ENCODE measurements around the gene CALM1. TPM values are rescaled to one million over a fixed set of nuclear protein-coding genes. Genes with fewer than 3 reads are reported as not detected.

The CALM1 gene
- 1,432 TPM for total RNA-seq

DNA sequence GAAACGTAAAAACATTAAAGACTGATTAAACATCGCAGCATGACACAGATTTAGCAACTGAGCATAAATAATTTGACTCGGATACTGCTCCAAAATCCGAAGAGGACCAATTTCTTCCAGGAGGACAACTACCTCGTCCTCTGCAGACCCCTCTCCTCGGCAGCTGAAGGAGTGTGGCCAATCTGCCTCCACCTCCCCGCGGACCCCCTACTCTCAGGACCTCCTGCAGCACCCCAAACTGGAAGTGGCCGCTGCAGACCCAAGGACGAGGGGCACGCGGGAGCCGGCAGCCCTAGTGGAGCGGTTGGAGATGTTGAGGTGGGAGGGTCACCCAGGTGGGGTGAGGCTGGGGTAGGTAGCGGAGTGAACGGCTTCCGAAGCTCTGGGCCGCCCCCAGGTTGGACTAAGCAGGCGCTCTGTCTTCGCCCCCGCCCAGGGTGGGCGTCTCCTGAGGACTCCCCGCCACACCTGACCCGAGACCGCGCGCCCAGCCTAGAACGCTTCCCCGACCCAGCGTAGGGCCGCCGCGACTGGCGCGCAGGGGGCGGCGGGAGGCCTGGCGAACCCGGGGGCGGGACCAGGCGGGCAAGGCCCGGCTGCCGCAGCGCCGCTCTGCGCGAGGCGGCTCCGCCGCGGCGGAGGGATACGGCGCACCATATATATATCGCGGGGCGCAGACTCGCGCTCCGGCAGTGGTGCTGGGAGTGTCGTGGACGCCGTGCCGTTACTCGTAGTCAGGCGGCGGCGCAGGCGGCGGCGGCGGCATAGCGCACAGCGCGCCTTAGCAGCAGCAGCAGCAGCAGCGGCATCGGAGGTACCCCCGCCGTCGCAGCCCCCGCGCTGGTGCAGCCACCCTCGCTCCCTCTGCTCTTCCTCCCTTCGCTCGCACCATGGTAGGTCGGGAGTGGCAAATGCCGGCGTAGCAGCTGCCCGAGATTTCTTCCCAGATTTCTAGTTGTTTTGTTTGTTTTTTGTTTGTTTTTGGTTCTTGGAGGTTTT is at the start of gene CALM1:
Gene CALM1, plus strand, starts transcription at position 689 of the 999 bp plus-strand sequence. Its CDS starts 202 bp downstream, at position 891.
- no peak for FAIRE-seq

DNA sequence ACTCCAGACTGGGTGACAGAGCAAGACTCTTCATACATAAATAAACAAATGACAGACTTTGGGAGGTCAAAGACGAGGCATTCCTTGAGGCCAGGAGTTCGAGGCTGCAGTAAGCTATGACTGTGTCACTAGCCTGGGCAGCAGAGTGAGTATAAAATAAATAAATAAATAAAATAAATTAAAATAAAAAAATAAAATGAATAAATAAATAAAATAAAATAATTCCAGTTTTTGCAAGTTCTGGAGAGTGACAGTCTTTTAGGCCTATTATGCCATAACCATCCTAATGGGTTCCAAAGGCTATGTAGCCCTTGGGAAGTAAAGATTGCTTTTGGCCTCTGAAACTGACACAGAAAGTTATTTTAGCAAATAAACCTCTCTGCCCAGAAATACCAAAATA is 48.6 kb upstream of the CALM1 start:
- DNase-seq (ENCODE audit: low spot score in 2 of 2): no peak
- no peak for FAIRE-seq

More for the DNA sequence above, at the start of gene CALM1:
- peak; percentile 92 to 96 for DNase-seq (ENCODE audit: low spot score in 2 of 2)

DNA sequence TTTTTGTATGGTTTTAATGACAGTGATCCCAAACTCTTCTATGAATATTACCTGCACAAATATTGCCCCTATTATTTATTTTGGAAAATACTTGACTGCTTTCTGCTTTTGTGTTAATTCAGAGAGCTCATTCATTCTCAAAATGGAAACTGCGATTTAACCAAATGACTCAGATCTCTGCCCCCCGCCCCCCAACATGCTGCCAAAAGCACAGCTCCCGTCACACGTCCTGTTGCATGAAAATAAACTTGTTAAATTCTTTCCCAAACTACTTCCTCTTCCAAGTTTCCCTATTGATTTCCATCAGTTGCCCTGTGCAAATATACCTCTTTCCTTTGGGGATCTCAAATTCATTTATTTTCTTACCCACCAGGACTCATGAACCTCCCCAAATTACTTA is 47.1 kb upstream of the CALM1 start:
- FAIRE-seq (no peak), DNase-seq (ENCODE audit: low spot score in 2 of 2) (no peak)

DNA sequence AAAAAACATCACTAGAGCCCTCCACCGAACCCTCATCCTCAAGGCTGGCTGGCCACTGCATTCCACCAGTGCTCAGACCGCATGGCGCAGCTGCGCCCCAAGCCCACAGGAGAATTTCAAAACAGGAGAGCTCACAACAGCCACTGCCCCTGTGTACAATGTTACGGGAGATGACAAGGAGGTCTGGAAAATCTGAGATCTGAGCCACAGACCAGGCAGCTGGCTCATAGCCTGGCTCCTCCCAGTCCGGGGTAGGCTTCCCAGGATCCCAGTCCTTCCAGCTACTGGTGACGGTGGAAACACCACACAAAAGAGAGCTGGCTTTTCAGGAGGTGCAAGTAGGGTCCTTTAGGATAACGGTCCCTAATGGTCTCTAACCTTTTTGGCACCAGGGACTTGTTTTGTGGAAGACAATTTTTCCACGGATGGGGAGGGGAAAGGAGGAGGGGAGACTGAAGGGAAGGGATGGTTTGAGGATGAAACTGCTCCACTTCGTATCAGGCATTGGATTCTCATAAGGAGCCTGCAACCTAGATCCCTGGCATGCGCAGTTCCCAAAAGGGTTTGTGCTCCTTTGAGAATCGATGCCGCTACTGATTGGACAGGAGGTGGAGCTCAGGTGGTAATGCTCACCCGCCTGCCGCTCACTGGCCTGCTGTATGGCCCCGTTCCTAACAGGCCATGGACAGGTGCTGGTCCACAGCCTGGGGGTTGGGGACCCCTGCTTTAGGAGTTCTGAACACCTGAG is 42.1 kb upstream of the CALM1 start:
- DNase-seq (ENCODE audit: low spot score in 2 of 2): no peak
- no peak for FAIRE-seq

DNA sequence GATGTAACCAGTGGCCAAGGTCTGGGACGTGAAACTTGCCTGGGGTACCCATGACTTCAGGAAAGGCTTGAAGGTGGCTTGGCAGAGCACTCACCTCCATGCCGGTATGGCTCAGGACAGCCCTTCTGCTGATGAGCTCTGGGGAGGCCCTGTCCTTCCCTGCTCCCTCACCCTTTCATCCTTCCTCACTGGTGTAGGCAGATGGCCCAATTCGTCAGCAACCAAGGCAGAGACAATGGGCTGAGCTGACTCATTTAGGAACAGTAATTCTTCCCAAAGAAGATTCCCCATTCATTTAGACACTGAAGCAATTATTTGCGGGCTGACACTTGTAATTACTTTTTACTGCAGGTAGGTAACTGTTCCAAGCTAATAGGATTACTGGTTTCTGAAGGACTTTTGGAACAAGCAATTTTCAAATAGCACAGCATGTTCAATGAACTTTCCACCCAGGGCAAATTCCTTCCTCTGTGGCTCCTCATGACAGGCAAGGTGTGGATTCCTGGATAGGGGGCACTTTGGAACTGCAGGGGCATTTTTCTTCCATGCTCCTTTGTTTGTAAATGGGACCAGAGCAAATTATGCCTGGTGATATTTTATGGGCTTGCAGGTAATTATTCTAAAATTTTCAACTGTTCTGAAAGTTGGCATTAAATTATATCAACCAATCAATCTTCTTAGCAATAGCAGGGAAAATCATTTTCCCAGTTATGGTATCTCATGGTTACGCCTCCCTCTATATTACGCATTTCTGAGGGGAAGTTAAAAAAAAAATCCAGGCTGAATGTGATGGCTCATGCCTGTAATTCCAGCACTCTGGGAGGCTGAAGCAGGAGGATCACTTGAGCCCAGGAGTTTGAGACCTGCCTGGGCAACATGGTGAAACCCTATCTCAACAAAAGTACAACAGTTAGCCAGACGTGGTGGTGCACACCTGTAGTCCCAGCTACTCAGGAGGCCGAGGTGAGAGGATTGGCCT is 41.0 kb upstream of the CALM1 start:
- no peak for DNase-seq (ENCODE audit: low spot score in 2 of 2)
- no peak for FAIRE-seq

DNA sequence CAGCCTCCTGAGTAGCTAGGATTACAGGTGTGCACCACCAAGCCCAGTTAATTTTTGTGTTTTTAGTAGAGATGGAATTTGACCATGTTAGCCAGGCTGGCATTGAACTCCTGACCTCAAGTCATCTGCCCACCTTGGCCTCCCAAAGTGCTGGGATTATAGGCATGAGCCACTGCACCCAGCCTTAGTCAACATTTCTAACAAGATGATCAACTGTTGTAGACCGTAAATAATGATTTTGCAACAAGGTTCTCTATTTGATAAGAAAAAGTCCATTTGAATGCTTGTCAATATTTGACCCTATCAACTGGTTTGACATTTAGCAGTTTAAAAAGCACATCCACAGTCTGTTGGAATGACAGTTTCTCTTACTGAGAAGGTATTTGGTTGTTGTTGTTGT is 39.9 kb upstream of the CALM1 start:
- FAIRE-seq (no peak), DNase-seq (ENCODE audit: low spot score in 2 of 2) (no peak)

DNA sequence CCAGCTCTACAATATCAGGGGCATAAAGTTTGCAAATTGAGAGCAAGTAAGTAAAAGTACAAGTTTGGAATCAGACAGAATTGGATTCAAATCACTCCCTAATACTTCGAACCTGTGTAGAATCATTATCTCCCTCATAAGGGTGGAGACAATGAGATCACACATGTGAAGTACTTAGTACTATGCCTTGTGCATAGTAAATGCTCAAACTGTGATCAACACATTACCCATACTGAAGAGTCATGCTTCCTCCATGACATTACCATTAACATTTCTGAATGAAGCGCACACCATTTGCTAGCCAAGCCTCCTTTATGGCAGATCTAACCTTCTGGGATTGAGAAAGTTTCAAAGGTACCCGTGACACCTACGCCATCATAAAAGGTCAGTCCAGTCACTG is 38.5 kb upstream of the CALM1 start:
- FAIRE-seq (no peak), DNase-seq (ENCODE audit: low spot score in 2 of 2) (no peak)

DNA sequence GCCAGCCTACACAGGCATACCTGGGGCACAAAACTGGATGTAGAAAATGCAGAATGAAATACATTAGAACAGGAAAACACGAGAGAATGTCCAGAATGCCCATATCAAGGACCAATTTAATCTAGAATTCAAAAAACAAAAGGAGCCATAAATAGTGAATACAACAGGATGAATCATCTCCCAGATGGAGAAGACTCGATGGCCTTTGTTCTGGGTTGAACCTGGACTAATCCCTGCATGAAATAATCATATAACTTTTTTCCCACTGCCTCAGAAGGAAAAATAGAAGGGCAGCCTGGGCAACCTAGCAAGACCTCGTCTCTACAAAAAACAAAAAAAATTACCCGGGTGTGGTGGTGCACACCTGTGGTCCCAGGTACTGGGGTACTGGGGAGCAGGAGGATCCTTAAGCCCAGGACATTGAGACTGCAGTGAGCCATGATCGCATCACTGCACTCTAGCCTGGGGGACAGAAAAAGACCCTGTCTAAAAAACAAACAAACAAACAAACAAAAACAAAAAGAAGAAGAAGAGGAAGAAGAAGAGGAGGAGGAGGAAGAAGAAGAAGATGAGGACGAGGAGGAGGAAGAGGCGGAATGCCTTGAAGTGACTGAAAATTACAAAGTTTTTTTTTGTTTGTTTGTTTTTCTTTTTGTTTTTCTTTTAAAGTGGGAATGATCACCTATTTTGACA is 34.8 kb upstream of the CALM1 start:
- FAIRE-seq (no peak), DNase-seq (ENCODE audit: low spot score in 2 of 2) (no peak)

DNA sequence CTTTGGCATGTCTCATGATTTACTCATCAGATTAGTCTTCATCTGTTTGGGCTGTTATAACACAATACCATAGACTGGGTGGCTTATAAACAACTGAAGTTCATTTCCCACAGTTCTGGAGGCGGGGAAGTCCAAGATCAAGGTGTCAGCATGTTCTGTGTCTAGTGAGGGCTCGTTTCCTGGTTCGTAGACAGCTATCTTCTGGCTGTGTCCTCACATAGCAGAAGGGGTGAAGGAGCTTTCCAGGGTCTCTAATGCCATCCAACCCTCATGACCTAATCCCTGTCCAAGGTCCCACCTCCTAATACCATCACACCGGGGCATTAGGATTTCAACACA is 34.3 kb upstream of the CALM1 start:
- no peak for DNase-seq (ENCODE audit: low spot score in 2 of 2)
- FAIRE-seq: no peak

DNA sequence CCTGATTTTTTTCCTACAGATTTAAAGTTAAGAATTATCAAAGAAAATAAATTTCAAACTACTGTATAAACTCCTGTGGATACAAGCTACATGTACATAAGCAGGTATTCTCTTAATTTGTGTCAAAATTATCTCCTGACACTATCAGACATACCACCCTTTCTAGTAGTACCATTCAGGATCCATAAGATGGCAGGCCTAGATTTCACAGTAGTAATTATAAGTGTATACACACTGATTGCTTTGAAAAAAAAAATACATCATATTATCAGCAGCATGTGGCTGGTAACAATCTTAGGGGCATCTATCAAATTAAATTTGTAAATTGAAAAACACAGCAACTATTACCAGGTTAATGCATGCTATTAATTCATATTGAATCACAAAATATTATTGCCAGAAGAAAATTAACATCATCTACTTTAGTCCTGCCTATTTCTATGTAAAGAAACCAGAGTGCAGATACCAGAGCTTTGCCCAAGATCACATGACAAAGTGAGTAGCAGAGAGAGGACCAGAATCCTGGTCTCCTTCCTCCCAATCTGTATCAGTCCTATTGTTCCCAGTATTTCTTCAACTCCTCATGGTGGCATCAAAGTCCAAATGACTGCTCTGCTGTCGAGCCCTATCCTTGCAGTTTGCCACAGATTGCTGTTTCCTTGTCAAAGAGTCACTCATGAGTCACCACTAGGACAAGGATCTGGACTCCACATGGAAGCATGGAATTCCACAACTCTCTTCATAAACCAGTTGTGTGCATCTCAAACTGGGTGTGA is 27.7 kb upstream of the CALM1 start:
- DNase-seq (ENCODE audit: low spot score in 2 of 2): no peak
- FAIRE-seq: peak; percentile 53

DNA sequence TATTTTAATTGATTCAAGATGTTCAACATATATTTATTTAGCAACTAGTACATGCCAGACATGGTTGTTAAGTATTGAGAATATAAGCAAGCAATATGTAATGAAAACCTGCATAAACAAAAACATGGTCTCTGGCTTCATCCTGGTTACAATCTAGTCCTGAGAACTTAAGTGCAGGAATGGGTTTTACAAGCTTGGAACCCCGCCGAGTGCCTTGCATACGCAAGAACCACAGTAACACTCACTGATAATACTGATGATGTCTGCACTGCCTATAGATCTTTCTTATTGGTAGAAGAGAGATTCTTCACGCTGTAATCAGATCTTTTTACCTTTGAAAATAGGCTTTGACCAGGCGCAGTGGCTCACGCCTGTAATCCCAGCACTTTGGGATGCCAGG is 22.9 kb upstream of the CALM1 start:
- no peak for FAIRE-seq

DNA sequence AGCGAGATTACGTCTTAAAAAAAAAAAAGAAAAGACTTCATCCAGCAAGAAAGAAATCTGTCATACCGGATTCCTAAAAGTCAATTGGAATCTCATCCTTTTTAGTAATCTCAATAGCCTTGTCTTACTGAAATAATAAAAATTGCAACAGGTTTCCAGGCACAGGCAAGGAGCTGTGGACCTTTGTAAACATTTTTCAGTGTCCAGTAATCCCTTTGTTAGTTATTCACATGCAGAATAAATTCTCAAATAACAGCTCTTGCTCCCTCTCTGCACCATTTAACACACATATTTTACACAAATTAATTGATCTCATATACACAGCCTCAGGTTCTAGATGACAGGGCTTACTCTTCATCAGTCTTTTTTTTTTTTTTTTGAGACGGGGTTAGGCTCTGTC is 22.0 kb upstream of the CALM1 start:
- no peak for FAIRE-seq
- no peak for DNase-seq (ENCODE audit: low spot score in 2 of 2)

More for the DNA sequence above, 22.9 kb upstream of the CALM1 start:
- DNase-seq (ENCODE audit: low spot score in 2 of 2): no peak

DNA sequence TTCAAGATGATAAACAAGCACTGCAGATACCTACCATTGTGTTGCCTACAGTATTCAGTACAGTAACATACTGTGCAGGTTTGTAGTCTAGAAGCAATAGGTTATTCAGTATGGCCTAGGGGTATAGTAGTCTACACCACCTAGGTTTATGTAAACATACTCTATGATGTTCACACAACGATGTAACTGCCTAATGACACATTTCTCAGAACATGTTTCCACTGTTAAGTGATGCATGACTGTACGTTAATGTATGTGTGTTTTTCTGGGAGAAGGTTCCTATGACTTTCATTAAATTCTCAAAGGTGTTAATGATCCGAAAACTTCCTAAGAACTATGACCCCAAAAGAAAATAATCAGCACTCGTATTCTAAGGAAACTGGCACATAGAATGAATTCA is 20.9 kb upstream of the CALM1 start:
- no peak for DNase-seq (ENCODE audit: low spot score in 2 of 2)
- FAIRE-seq: no peak

DNA sequence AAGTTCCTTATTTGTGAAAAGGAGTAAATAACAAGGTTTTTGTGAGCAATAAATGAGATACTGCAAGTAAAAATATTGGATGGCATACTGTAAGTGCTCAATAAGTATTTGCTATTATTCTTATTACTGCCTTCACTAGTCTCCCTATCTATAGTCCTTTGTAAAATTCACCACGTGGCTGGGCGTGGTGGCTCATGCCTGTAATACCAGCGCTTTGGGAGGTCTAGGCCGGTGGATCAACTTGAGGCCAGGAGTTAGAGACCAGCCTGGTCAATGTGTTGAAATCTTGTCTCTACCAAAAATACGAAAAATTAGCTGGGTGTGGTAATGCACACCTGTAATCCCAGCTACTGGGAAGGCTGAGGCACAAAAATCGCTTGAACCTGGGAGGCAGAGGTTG is 18.6 kb upstream of the CALM1 start:
- no peak for DNase-seq (ENCODE audit: low spot score in 2 of 2)
- FAIRE-seq: no peak

DNA sequence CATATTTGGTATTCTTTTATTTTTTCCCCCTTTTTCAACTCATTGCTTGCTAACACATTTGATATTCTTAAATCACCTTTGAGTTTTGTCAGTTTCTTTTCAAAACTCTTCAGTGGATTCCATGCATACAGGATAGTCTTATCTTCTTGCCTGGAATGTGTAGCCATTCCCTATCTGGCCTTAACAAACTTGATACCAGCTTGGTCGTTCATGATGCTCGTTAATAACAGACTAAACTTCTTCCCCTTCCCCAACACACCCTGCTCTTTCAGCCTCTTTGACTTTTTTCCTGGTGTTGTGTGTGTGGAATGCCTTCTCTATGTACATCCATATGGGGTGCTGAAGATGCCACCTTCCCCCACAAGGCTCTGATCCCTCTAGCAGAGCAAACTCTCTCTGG is 17.7 kb upstream of the CALM1 start:
- DNase-seq (ENCODE audit: low spot score in 2 of 2) (no peak), FAIRE-seq (no peak)

DNA sequence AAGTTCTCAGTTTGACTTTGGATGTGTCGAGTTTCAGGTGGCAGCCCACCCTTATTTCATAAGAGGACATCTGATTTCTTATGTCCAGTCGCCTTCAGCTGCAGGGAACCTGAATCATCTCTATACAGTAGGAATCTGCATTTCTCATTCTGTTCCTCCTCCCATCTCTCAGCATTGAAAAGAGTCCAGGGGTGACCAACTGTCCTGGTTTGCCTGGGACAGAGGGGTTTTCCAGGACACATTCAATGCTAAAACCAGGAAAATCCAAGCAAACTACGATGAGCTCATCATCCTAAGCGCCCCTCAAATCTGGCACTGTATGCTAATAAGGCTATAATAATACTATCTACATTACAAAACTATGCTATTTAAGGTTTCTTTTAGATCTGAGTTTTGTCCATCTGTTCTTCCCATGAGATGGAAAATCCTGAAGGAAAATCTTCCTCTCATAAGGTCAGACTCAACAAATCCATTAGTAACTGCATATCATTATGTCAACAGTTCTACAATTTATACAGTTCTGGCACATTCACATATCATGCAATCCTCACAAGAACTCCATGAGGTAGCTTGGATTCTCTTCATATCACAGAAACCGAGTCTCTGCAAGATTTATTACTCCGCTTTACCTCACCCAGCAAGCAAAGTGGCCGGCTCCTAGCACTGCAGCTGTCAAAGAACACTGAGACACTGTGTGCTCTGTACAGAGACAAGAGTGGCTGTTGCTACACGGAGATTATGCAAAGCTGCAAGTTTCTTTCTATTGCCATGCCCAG is 15.6 kb upstream of the CALM1 start:
- no peak for DNase-seq (ENCODE audit: low spot score in 2 of 2)

DNA sequence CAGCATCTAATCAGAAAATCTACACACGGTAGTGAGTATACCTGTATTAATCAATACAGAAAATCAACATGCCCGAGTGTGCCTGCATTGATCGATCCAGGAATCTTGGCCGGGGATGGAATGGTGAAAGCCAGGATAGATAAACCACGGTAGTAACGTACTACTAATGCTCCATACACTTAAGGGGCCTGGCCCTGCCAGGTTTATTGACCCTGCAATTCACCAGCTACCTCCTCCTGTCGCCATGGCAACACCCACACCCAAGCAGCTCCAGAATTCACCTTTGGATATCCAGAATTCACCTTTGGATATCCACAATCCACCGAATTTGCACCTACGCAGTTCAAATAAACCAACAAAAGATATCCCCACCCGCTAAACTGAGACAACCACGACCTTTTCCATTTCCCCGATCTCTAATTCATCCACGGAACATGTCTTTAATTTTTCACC is 14.8 kb upstream of the CALM1 start:
- FAIRE-seq (no peak), DNase-seq (ENCODE audit: low spot score in 2 of 2) (no peak)

More for the DNA sequence above, 15.6 kb upstream of the CALM1 start:
- no peak for FAIRE-seq

DNA sequence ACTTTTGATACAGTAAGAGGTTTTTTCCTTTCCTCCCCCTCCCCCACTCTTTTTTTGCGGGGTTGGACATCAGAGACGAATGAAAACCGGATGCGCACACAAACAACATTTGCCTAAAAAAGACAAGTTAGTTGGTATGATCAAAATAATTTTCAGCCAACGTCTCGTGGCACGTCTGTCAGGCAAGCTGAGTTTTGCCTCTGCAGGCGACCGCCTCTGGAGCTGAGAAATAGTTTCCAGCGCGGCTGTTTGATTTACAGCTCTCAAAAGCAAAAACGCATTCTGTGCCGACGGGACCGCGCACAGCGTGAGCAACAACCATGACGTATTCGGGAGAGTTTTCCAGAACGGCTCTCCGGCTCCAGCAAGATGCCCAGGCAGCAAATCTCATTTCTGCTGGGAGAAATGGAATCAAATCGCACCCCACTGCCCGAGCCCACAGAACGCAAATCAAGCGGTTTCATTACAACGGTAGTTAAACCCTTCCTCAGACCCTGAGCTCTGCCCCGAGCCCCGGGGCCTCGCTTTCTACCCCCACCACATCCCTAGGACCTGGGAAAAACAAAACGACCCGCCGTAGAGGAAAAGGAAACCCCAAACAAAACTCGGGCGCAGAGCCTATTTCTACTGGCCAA is 14.2 kb upstream of the CALM1 start:
- peak; percentile 45 to 54 for DNase-seq (ENCODE audit: low spot score in 2 of 2)
- no peak for FAIRE-seq
